ENCODE measurements around the gene OR12D1. TPM values are rescaled to one million over a fixed set of nuclear protein-coding genes. Genes with fewer than 3 reads are reported as not detected.

OR12D1 gene
- polyA plus RNA-seq, 10 donors: not detected

GRCh38 chr6:29465279-29465678, 50.6 kb downstream of the OR12D1 start:
- DNase-seq: no peak

GRCh38 chr6:29465801-29466200, 51.1 kb downstream of the OR12D1 start:
- DNase-seq: peak; percentile 1 to 26 (median 21)

GRCh38 chr6:29466241-29466640, 51.5 kb downstream of the OR12D1 start:
- no peak for DNase-seq

Other genes with a start within 250 kb of the OR12D1 start
- gene OR2J2, start 244.0 kb upstream of the OR12D1 start, polyA plus RNA-seq (ENCODE audit: insufficient read length in 10 of 10): under 1 TPM in 1 of 10 donors, not detected in 9; 0.18 TPM
- under 1 TPM in 4 of 10 donors, not detected in 6; 0.03 to 0.07 (median 0.04) TPM for gene OR14J1, start 113.2 kb upstream of the OR12D1 start, polyA plus RNA-seq (ENCODE audit: insufficient read length in 10 of 10)
- gene OR5V1, start 46.1 kb upstream of the OR12D1 start, polyA plus RNA-seq (ENCODE audit: insufficient read length in 10 of 10): not detected
- not detected for gene OR12D3, start 39.6 kb upstream of the OR12D1 start, polyA plus RNA-seq (ENCODE audit: insufficient read length in 10 of 10)
- gene OR12D2, start 19.3 kb upstream of the OR12D1 start, polyA plus RNA-seq (ENCODE audit: insufficient read length in 10 of 10): not detected
- gene OR10C1, start 24.4 kb downstream of the OR12D1 start, polyA plus RNA-seq (ENCODE audit: insufficient read length in 10 of 10): not detected
- not detected for gene OR11A1, start 42.1 kb downstream of the OR12D1 start, polyA plus RNA-seq (ENCODE audit: insufficient read length in 10 of 10)
- gene OR2H1, start 42.2 kb downstream of the OR12D1 start, polyA plus RNA-seq (ENCODE audit: insufficient read length in 10 of 10): not detected
- not detected for gene MAS1L, start 73.0 kb downstream of the OR12D1 start, polyA plus RNA-seq (ENCODE audit: insufficient read length in 10 of 10)
- 1 to 10 TPM in 2 of 10 donors, under 1 TPM in 8; 0.15 to 3.7 (median 0.38) TPM for gene UBD, start 144.8 kb downstream of the OR12D1 start, polyA plus RNA-seq (ENCODE audit: insufficient read length in 10 of 10)
- under 1 TPM in 8 of 10 donors, not detected in 2; 0.07 to 0.32 (median 0.21) TPM for gene OR2H2, start 170.2 kb downstream of the OR12D1 start, polyA plus RNA-seq (ENCODE audit: insufficient read length in 10 of 10)
- 10 to 100 TPM; 22.9 to 64.3 (median 33.5) TPM for gene GABBR1, start 218.3 kb downstream of the OR12D1 start, polyA plus RNA-seq (ENCODE audit: insufficient read length in 10 of 10)
- not detected for gene MOG, start 242.2 kb downstream of the OR12D1 start, polyA plus RNA-seq (ENCODE audit: insufficient read length in 10 of 10)